SH-SY5Y (cell line): Measurements from ENCODE around the gene CCDC88C.

Source experiments
- GATA2 ChIP-seq: IDR thresholded peaks from 2 replicates; pipeline ENCODE4 v1.6.1; 2011; ENCODE audit warnings: mild to moderate bottlenecking, low read depth, low read length
- GATA3 ChIP-seq: IDR thresholded peaks from 2 replicates; pipeline ENCODE4 v1.6.1; 2011; ENCODE audit warnings: low read depth, mild to moderate bottlenecking, low read length, moderate library complexity

Gene CCDC88C

DNA sequence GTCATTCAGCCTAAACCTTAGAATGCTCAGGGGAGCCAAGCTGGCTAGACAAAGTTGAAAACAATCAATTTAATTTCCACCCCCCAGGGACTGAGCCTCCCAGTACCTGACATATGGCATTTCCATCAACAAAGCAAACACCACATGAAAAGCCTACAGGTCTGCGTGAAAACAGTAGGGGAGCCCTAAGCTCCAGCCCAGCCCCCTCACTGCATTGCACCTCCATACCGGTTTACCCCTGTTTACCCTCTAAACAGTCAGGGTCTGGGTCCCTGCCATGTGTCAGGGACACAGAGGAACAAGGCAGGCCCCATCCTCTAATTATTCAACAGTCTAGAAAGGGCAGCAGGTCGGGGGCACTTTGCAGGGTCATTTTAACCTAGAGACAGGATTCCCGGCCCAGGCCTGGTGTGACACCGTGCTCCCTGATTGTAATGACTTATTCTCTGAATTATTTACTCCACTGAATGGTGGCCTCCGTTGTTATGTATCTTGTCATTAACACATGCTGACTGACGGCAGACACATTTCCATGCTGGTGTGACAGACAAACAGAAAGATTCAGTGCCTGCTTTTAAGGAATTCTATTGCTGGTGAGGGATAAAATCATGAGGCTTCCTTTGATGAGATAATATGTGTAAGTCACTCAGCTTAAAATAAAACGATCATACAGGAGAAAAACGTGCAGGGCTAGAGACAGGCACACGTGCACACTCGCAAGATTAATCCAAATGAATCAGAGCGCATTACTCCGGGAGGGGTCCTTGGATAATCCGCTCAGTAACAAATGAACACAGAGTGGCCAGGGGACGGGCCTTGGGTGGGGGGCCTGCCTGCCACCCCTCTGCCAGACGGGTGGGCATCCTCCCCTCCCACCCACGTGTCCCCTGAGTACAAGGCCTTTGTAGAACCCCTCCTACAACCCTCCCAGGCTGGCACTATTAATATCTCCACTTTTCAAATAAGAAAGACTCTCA lies 23.2 kb downstream of the CCDC88C start:
- TF ChIP-seq GATA2, result no peak
- no peak for TF ChIP-seq GATA3

GRCh38 chr14:91392623-91393303 lies 24.9 kb downstream of the CCDC88C start:
- TF ChIP-seq GATA2 (no peak), GATA3 (no peak)

GRCh38 chr14:91390165-91390778 lies 27.3 kb downstream of the CCDC88C start:
- TF ChIP-seq GATA2 (no peak), GATA3 (no peak)

DNA sequence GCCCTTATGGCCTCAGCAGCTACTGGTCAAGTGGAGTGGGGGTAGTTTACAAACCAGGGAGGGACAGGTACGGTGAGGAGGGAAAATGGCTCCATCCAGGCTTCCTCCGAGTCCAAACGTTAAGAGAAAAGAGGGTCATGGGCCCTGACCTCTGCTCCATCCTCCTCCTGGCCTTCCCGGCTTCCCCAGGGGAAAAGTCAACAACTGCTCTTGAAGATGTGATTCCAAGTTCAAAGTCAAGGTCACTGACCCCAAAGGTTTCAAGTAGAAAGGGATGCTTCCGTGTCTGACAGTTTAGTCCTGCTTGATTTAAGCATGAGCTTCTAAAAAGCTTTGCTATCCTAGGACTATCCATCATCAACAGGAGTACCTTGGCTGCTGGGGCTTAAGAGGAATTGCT lies 28.5 kb downstream of the CCDC88C start:
- no peak for TF ChIP-seq GATA2
- TF ChIP-seq GATA3, result no peak

DNA sequence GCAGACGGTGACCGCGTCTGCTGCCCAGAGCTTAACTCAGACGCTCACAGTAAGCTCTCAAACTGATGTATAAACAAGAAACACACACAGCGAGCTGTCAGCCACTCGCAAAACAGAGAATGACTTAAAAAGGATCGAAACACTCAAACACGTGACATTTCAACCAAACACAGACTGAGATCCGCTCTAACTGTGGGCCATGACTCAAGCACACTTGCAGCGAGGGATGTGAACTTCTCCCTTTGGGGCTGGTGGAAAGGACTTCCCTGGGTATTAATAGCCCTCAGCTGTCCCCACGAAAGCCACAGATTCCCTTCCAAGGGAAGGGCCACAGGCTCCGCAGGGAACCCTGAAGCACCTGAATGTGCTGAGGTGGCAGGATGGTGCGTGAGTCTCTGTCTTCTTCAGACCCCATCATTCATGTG lies 29.1 kb downstream of the CCDC88C start:
- TF ChIP-seq GATA2 (no peak), GATA3 (no peak)

- TF ChIP-seq GATA2 (no peak), GATA3 (no peak)
Observed at GRCh38 chr14:91387951-91388381, 29.7 kb downstream of the CCDC88C start.

DNA sequence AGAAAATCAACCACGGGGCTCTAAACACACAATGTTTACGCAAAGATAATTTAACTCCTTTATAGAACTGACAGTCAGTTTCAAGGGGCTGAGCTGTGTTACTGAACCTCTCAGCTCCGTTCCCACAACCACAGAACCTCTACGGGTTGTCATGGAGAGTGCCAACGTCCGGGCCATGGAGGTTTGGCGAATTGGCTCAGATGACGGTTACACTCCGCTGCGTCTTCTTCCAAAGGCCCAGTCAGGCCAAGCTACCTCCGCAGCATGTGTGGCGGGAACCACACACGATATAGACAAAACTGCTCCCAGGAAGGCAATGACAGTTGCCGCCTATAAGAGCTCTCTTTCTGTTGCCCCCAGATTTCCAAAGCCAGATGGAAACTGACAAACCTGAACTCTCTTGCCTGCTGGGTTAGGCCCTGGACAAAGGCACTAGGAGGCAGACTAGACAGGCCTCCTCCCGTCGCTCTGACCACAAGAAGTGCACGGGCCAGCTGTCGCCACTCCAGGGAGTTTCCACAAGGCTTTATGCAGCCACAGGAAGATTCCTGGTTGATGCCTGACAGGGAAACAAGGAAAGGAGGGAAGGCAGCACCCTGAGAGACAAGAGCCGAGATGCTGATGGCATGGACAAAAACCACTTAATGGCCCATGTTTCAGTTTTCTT lies 30.3 kb downstream of the CCDC88C start:
- TF ChIP-seq GATA3 (no peak), GATA2 (no peak)

- TF ChIP-seq GATA3 (no peak), GATA2 (no peak)
Observed at GRCh38 chr14:91385697-91386096, 31.9 kb downstream of the CCDC88C start.

GRCh38 chr14:91385224-91385623 lies 32.4 kb downstream of the CCDC88C start:
- TF ChIP-seq GATA2, result no peak
- no peak for TF ChIP-seq GATA3

DNA sequence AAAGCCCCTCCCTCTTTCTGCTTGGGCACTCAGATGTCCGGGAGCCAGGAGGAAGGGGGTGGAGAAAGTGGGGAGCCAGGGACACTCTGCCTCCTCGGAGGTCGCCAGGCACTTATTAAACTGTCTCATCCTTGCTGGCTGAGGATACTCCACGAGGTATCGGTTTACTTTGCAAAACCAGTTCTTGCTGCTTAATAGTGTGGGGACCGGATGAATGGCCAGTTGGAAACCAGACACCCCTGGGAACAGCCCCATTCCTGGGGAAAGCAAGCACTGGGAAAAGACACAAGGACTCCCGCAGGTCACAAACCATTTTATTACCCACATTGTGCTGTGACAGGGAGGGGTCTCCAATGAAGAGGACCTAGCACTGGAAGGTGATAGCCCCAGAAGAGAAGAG lies 34.2 kb downstream of the CCDC88C start:
- TF ChIP-seq GATA2 (no peak), GATA3 (no peak)

GRCh38 chr14:91381801-91382670 lies 35.6 kb downstream of the CCDC88C start:
- TF ChIP-seq GATA3 (no peak), GATA2 (no peak)

DNA sequence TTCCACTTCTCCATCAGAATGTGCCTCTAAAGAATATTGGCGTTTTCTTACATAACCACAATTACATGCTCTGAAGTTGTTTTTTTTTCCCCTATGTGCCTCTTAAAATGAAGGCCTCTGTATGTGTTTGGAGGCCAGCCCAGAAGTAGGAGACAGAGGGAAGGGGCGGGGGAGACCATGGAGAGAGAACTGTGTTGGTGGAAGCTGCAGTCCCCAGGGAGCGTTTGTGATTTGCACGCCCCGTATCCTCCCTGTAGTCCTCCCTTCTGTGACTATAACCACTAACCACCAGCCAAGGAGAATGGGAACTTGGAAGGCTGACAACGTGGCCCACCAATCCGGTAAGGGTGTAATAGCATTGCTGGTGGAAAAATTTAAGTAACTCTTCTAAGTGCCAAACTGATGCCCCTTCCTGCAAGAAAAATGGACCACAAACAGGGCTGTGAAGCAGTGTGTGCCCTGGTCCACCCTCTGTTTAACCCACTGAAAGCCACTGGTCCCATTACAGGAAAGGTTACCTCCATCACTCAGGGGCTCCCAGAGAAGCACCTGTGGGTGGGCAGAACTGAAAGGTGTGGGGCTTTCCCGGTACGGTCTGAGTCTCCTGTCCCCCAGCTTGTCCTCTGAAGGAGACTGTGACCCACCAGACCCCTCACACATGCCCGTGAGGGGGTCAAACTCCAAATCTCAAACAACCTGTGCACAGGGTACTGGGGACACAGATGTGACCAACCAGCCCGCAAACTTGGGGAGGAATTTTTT lies 36.8 kb downstream of the CCDC88C start:
- TF ChIP-seq GATA2 (no peak), GATA3 (no peak)

GRCh38 chr14:91380123-91380522 lies 37.5 kb downstream of the CCDC88C start:
- TF ChIP-seq GATA3 (no peak), GATA2 (no peak)
